SW480 (cell line): ENCODE results near the gene NEUROG2.
"Not testable (repeated sequence)": the region's sequence is repeated elsewhere in the genome, so short reads cannot be mapped to it uniquely, and the experiment has no call there.

ENCODE experiments used
- DNase-seq: peaks from one replicate; pipeline ENCODE4 v3.0.0-alpha.2; 2016; ENCODE audit warnings: low spot score

NEUROG2 gene

DNA sequence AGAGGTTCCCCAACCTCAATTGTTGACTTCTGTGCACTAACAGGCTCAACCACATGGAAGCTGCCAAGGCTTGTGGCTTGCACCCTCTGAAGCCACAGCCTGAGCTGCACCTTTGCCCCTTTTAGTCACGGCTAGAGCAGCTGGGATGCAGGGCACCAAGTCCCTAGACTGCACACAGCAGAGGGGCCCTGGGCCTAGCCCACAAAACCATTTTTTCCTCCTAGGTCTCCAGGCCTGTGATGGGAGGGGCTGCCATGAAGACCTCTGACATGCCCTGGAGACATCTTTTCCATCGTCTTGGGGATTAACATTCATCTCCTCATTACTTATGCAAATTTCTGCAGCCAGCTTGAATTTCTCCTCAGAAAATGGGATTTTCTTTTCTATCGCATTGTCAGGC lies 25.2 kb downstream of the NEUROG2 start:
- not testable (repeated sequence) for DNase-seq

DNA sequence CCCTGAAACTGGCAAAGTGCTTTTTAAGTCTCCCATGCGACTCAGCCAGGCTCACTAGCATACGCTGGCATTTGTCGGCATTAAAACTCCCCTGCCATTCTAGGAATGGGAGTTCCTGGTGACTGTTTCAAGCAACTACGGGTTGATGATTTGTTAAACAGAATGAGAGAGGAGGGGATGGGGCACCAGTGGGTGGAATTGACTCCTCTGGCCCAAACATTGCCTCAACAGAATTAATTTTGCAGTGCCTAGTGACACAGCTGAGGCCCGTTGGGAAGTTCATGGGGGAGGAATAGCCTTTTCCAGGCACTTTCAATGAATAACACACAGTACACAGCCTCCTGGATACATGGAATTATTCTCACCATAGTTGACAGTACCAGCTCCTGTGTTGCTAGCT lies 30.1 kb downstream of the NEUROG2 start:
- no peak for DNase-seq

- DNase-seq: no peak
These were observed 42.0 kb downstream of the NEUROG2 start for GRCh38 chr4:112473985-112474384.

DNA sequence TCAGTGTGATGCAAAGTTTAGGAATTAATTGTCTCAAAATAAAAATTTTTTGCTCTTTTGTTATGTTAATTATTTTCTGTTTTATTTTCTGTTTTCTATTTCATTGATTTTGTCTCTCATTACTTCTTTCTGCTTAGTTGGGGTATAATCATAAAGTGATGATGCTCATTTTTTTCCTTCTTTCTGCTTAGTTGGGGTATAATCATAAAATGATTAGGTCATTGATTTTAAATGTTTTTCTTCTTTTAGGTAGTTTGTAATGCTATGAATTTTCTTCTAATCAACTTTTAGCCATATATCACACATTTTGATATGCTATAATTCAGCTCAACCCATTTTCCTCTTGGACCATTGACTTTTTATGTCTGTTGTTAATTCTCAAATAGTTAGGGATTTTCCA lies 43.7 kb downstream of the NEUROG2 start:
- no peak for DNase-seq
